ENCODE data around the gene CENPV. TPM values are rescaled to one million over a fixed set of nuclear protein-coding genes. Genes with fewer than 3 reads are reported as not detected.
"Not testable (repeated sequence)": the region's sequence is repeated elsewhere in the genome, so short reads cannot be mapped to it uniquely, and the experiment has no call there.

CENPV gene
- total RNA-seq, 1 experiment from 2014 or later = 7.2 TPM

GRCh38 chr17:16296072-16296471, 57.2 kb downstream of the CENPV start:
- in situ Hi-C loops (cut with HindIII; ENCODE audit: low pct_unique_long_range_greater_than_20kb, low sequenced_read_pairs); DNase-seq (ENCODE audit: low read depth, low spot score): not testable (repeated sequence)

DNA sequence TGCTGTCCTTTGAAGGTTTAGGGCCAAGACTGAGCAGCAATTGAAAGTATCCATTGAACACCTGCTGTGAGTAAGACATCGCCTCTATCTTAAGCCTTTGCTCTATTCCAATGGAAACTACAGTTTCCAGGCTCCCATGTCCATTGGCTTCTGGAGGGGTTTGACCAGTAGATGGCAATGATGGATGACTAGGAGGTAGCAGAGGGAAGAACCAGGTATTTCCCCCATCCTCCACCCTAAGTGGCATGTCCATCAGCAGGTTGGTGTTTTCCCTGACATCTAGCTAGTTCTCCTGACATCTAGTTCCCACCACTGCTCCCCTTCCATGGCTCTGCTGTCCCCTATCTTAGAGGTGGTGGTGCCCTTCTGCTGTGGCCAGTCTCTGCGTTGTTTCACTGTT, 58.7 kb downstream of the CENPV start:
- DNase-seq (ENCODE audit: low read depth, low spot score) = no peak
- in situ Hi-C loops (cut with HindIII; ENCODE audit: low pct_unique_long_range_greater_than_20kb, low sequenced_read_pairs) = no loop called here

DNA sequence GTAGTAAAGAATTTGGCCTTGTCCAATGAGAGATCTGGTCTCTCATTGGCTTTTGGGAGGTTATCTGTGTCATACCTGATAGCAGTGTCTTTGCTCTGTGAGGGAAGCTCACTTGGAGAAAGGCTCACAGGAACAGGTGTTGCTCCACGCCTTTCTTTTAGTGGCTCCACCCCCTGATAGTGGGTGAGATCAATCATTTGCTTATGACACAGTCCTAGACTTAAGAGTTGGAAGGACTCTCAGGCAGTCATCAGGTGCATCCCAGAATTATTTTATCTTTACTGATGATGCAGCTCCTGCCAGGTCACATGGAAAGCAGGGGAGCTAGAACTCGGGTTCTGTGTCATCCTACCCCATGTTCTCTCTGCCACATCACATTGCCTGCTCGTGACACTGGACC, 59.3 kb downstream of the CENPV start:
- no peak for DNase-seq (ENCODE audit: low read depth, low spot score)
- in situ Hi-C loops (cut with HindIII; ENCODE audit: low pct_unique_long_range_greater_than_20kb, low sequenced_read_pairs) = no loop called here

Other genes with a start within 250 kb of the CENPV start
- 52.5 and 65.9 TPM in 2 replicates for gene NCOR1, start 137.9 kb downstream of the CENPV start, total RNA-seq (2014; rRNA removed; shearing (Covaris generic))
- 9.4 and 9.9 TPM in 2 replicates for gene PIGL, start 136.3 kb downstream of the CENPV start, total RNA-seq (2014; rRNA removed; shearing (Covaris generic))
- 7,095 and 8,296 TPM in 2 replicates for gene UBB, start 27.6 kb upstream of the CENPV start, total RNA-seq (2014; rRNA removed; shearing (Covaris generic))
- gene TRPV2, start 62.1 kb upstream of the CENPV start, total RNA-seq (2014; rRNA removed; shearing (Covaris generic)) = 208 and 236 TPM in 2 replicates
- 5.1 and 5.3 TPM in 2 replicates for gene LRRC75A, start 138.7 kb upstream of the CENPV start, total RNA-seq (2014; rRNA removed; shearing (Covaris generic))
- 5.0 and 6.3 TPM in 2 replicates for gene ZNF287, start 215.7 kb upstream of the CENPV start, total RNA-seq (2014; rRNA removed; shearing (Covaris generic))

Data from SK-MEL-5 (cell line).